HG02938 (cell line): ENCODE results near the gene LAMA4.

Experiments
- ATAC-seq: cut with Tn5 transposase; IDR thresholded peaks from one replicate; pipeline ENCODE4 v1.9.1; 2021; ENCODE audit warnings: mild to moderate bottlenecking, moderate library complexity; ENCODE audit not compliant: unreplicated experiment

The LAMA4 gene

GRCh38 chr6:112153926-112154607, 100.3 kb downstream of the LAMA4 start:
- no peak for ATAC-seq

GRCh38 chr6:112150363-112150762, 104.0 kb downstream of the LAMA4 start:
- ATAC-seq: no peak

GRCh38 chr6:112149719-112150263, 104.6 kb downstream of the LAMA4 start:
- no peak for ATAC-seq

- no peak for ATAC-seq
Observed at GRCh38 chr6:112149236-112149635, 105.1 kb downstream of the LAMA4 start.

GRCh38 chr6:112148103-112148502, 106.3 kb downstream of the LAMA4 start:
- ATAC-seq: no peak

GRCh38 chr6:112145080-112145573, 109.2 kb downstream of the LAMA4 start:
- ATAC-seq: no peak

- no peak for ATAC-seq
Observed at GRCh38 chr6:112144145-112144926, 110.0 kb downstream of the LAMA4 start.

GRCh38 chr6:112141707-112142106, 112.7 kb downstream of the LAMA4 start:
- ATAC-seq: no peak

- no peak for ATAC-seq
Observed at GRCh38 chr6:112139052-112139451, 115.3 kb downstream of the LAMA4 start.

GRCh38 chr6:112130878-112131277, 123.5 kb downstream of the LAMA4 start:
- no peak for ATAC-seq

- no peak for ATAC-seq
Observed at GRCh38 chr6:112128208-112128607, 126.2 kb downstream of the LAMA4 start.

GRCh38 chr6:112123982-112124381, 130.4 kb downstream of the LAMA4 start:
- no peak for ATAC-seq

GRCh38 chr6:112122756-112123155, 131.6 kb downstream of the LAMA4 start:
- ATAC-seq: no peak

- no peak for ATAC-seq
Observed at GRCh38 chr6:112118034-112118433, 136.3 kb downstream of the LAMA4 start.

- no peak for ATAC-seq
Observed at GRCh38 chr6:112117554-112117953, 136.8 kb downstream of the LAMA4 start.

GRCh38 chr6:112116221-112116620, 138.1 kb downstream of the LAMA4 start:
- ATAC-seq: no peak

- ATAC-seq: no peak
Observed at GRCh38 chr6:112114577-112115223, 139.7 kb downstream of the LAMA4 start.

- ATAC-seq: no peak
Observed at GRCh38 chr6:112113918-112114317, 140.4 kb downstream of the LAMA4 start.

- no peak for ATAC-seq
Observed at GRCh38 chr6:112113431-112113830, 140.9 kb downstream of the LAMA4 start.

GRCh38 chr6:112109262-112109661, 145.1 kb downstream of the LAMA4 start:
- no peak for ATAC-seq

- ATAC-seq: no peak
Observed at GRCh38 chr6:112106562-112106961, 147.8 kb downstream of the LAMA4 start.
